K562 (cell line): ENCODE results near the gene CHD2. TPM values are rescaled to one million over a fixed set of nuclear protein-coding genes. Genes with fewer than 3 reads are reported as not detected.

Source experiments
- ATAC-seq: fragments of 200-7000 bp; cut with Tn5 transposase; 3 replicates; pipeline ENCODE4 v1.9.1; 2020; ENCODE audit warnings: moderate library complexity
- BruUV-seq: library from RNA; stranded (reverse); fragments of 400-500 nt; replicated peaks from 2 replicates; lab custom pipeline; 2021; lab: Mats Ljungman, UMichigan
- CTCF ChIA-PET: fragments of 300-600 bp; formaldehyde crosslinking; extraction: SDS; loops from one replicate; lab custom pipeline; 2021; ENCODE audit warnings: low intra/inter-chr PET ratio; lab: Yijun Ruan, JAX
- POLR2A ChIA-PET: fragments of 300-600, 350-650 bp; sonication (Branson Sonifier 250); formaldehyde crosslinking; extraction: SDS; loops from one replicate; lab custom pipeline; 2021; ENCODE audit warnings: antibody characterized with exemption, inconsistent platforms; lab: Yijun Ruan, JAX
- DNase-seq, 4 experiments: peaks; one replicate each; pipeline versions ENCODE4 v3.0.0 to v3.0.0-alpha.2; 2011 to 2018; ENCODE audit warnings: low spot score in 3 of 4, mixed read lengths in 3 of 4; ENCODE audit errors: extremely low read depth in 1 of 4
- FAIRE-seq: peaks from 2 replicates; lab custom pipeline; 2011; peaks lifted over from hg19 to GRCh38; lab: Jason Lieb, UNC
- H2AFZ ChIP-seq: 2 replicates; pipeline ENCODE4 v1.6.0; 2011; ENCODE audit warnings: low read depth, low read length, control low read depth, inconsistent platforms
- H3K27ac ChIP-seq: fragments of 200-600 bp; 3 replicates; pipeline ENCODE4 v1.8.0; 2011; ENCODE audit warnings: low read depth, mild to moderate bottlenecking, control low read depth, inconsistent platforms, low read length, moderate library complexity, mixed read lengths; ENCODE audit errors: extremely low read depth
- H3K27me3 ChIP-seq, 2 experiments: fragments of 300-600 bp in 1 of 2; 2 replicates in 1 of 2; 3 replicates in 1 of 2; pipeline versions ENCODE4 v1.6.0 to v1.8.0; 2011; ENCODE audit warnings: inconsistent platforms in 2 of 2, low read length in 2 of 2, mild to moderate bottlenecking in 1 of 2, mixed read lengths in 1 of 2, moderate library complexity in 1 of 2; ENCODE audit not compliant: control insufficient read depth in 2 of 2, insufficient read depth in 2 of 2
- H3K36me3 ChIP-seq: fragments of 300-600 bp; 3 replicates; pipeline ENCODE4 v1.8.0; 2011; ENCODE audit warnings: mild to moderate bottlenecking, low read length, inconsistent platforms; ENCODE audit not compliant: control insufficient read depth, insufficient read depth
- H3K4me1 ChIP-seq, 2 experiments: fragments of 200-600 bp in 1 of 2; replicated peaks in 1 of 2; 2 replicates in 1 of 2; 3 replicates in 1 of 2; pipeline versions ENCODE4 v1.5.1 to v1.8.0; 2011; ENCODE audit warnings: inconsistent platforms in 2 of 2, low read length in 2 of 2, mild to moderate bottlenecking in 1 of 2, mixed read lengths in 1 of 2, moderate library complexity in 1 of 2; ENCODE audit not compliant: control insufficient read depth in 2 of 2, insufficient read depth in 2 of 2
- H3K4me2 ChIP-seq: 2 replicates; pipeline ENCODE4 v1.6.1; 2011; ENCODE audit warnings: low read length, control low read depth, inconsistent platforms, mixed read lengths; ENCODE audit not compliant: insufficient read depth
- H3K4me3 ChIP-seq: fragments of 200-600 bp; sonication (generic), shearing (Covaris generic); 2 replicates; pipeline ENCODE4 v1.5.1; 2016; ENCODE audit warnings: control low read depth, inconsistent platforms
- H3K79me2 ChIP-seq: fragments of 200-600 bp; 3 replicates; pipeline ENCODE4 v1.8.0; 2011; ENCODE audit warnings: low read length, inconsistent platforms; ENCODE audit not compliant: control insufficient read depth, insufficient read depth
- H3K9ac ChIP-seq, 2 experiments: 2 replicates each; pipeline versions ENCODE4 v1.6.0 to v1.6.1; 2011; ENCODE audit warnings: low read depth in 2 of 2, low read length in 2 of 2, control low read depth in 1 of 2, inconsistent platforms in 1 of 2, mild to moderate bottlenecking in 1 of 2, mixed read lengths in 1 of 2; ENCODE audit not compliant: insufficient read depth in 1 of 2
- H3K9me1 ChIP-seq: one replicate; pipeline ENCODE4 v1.6.0; 2011; ENCODE audit warnings: inconsistent platforms, mild to moderate bottlenecking, low read length, moderate library complexity; ENCODE audit not compliant: control insufficient read depth, insufficient read depth
- H3K9me3 ChIP-seq: replicated peaks from 2 replicates; pipeline ENCODE4 v1.5.1; 2011; ENCODE audit warnings: low read depth, low read length, inconsistent platforms; ENCODE audit not compliant: control insufficient read depth, insufficient read depth
- H4K20me1 ChIP-seq: replicated peaks from 2 replicates; pipeline ENCODE4 v1.6.1; 2011; ENCODE audit warnings: low read length, inconsistent platforms, mixed read lengths; ENCODE audit not compliant: control insufficient read depth, insufficient read depth
- BMI1 ChIP-seq: fragments of 150-350 bp; IDR thresholded peaks from 2 replicates; pipeline ENCODE4 v1.6.1; 2014; ENCODE audit warnings: low read length
- CHD2 ChIP-seq: IDR thresholded peaks from 2 replicates; pipeline ENCODE4 v1.6.1; 2011; ENCODE audit warnings: low read depth, low read length
- MECOM ChIP-seq: fragments of 250-450 bp; sonication (Bioruptor Pico); IDR thresholded peaks from 2 replicates; pipeline ENCODE4 v1.8.0; 2022; ENCODE audit warnings: inconsistent platforms
- NBN ChIP-seq: fragments of 450-650 bp; IDR thresholded peaks from 2 replicates; pipeline ENCODE4 v1.6.1; 2016; ENCODE audit warnings: low read depth, mild to moderate bottlenecking
- PHF20 ChIP-seq: fragments of 450-650 bp; IDR thresholded peaks from 2 replicates; pipeline ENCODE4 v1.6.1; 2018; ENCODE audit not compliant: partially characterized antibody
- PPARD ChIP-seq: fragments of 250-450 bp; sonication (Bioruptor Pico); IDR thresholded peaks from 2 replicates; pipeline ENCODE4 v1.8.0; 2022; ENCODE audit warnings: inconsistent platforms, mild to moderate bottlenecking, moderate library complexity
- SIX5 ChIP-seq, 2 experiments: IDR thresholded peaks; 2 replicates each; pipeline ENCODE4 v1.6.1; 2011; ENCODE audit warnings: low read length in 2 of 2, borderline replicate concordance in 1 of 2, low read depth in 1 of 2, mild to moderate bottlenecking in 1 of 2, moderate library complexity in 1 of 2; ENCODE audit not compliant: insufficient read depth in 1 of 2
- SMARCA5 ChIP-seq: fragments of 450-650 bp; IDR thresholded peaks from 2 replicates; pipeline ENCODE4 v1.6.1; 2016
- SRSF3 ChIP-seq: fragments of 200-400 bp; formaldehyde crosslinking; IDR thresholded peaks from 2 replicates; pipeline ENCODE4 v1.6.1; 2016; ENCODE audit warnings: mild to moderate bottlenecking, low read length, moderate library complexity; ENCODE audit not compliant: insufficient read depth
- THRAP3 ChIP-seq: fragments of 450-650 bp; IDR thresholded peaks from 2 replicates; pipeline ENCODE4 v1.6.1; 2016; ENCODE audit warnings: mild to moderate bottlenecking, inconsistent platforms, borderline replicate concordance
- ZNF174 ChIP-seq: fragments of 250-450 bp; sonication (Bioruptor Pico); IDR thresholded peaks from 2 replicates; pipeline ENCODE4 v1.4.0; 2020; ENCODE audit warnings: mild to moderate bottlenecking
- ZNF347 ChIP-seq: fragments of 450-650 bp; formaldehyde crosslinking; IDR thresholded peaks from 2 replicates; pipeline ENCODE4 v1.4.0; 2020; ENCODE audit warnings: low read depth, mild to moderate bottlenecking, moderate library complexity
- ZNF75A ChIP-seq: fragments of 450-650 bp; formaldehyde crosslinking; IDR thresholded peaks from 2 replicates; pipeline ENCODE4 v1.4.0; 2020; ENCODE audit warnings: mild to moderate bottlenecking
- WGBS: fragments of 100-300 bp; shearing (Covaris generic); methylation state at CpG from one replicate; pipeline ENCODE4 v1.1.6; 2016; ENCODE audit warnings: low coverage, mixed read lengths; ENCODE audit not compliant: insufficient coverage; ENCODE audit errors: missing lambda C conversion rate; 5-methylcytosine and 5-hydroxymethylcytosine counted together
- in situ Hi-C: fragments of 300-500 bp; cut with MboI; formaldehyde crosslinking; loops from 4 replicates; pipeline ENCODE4 v1.15.0; 2018; ENCODE audit warnings: inconsistent platforms, mixed read lengths
- intact Hi-C: fragments of 100-400 bp; cut with micrococcal nuclease; formaldehyde crosslinking; loops from 2 replicates; pipeline ENCODE4 v1.14.2; 2022
- polyA plus RNA-seq, 8 experiments: library from polyadenylated mRNA; depleted of rRNA in 4 of 8; stranded (reverse) in 5 of 8; unstranded in 3 of 8; fragments of >200 nt; fragmentation: Nextera tagmentation in 2 of 8; fragmentation: Illumina TruSeq in 1 of 8; extraction: Ambion mirVana in 2 of 8; extraction: Trizol in 1 of 8; gene quantifications; 2 replicates each; pipeline versions ENCODE4 v1.2.1 to v1.2.3, GENCODE V29; 2011 to 2014; ENCODE audit warnings: inconsistent platforms in 1 of 8, missing spikeins in 1 of 8
- total RNA-seq, 7 experiments: library from RNA; depleted of rRNA in 6 of 7; stranded (reverse); fragments of >200 nt in 6 of 7; fragmentation: Illumina TruSeq in 2 of 7; extraction: Trizol in 2 of 7; gene quantifications; 2 replicates each; pipeline versions ENCODE4 v1.2.1 to v1.2.3, GENCODE V29; 2011 to 2021; ENCODE audit warnings: low replicate concordance in 1 of 7
- TF ChIP-seq, protein P1 (sequence below): fragments of 450-650 bp; formaldehyde crosslinking; IDR thresholded peaks from 2 replicates; pipeline ENCODE4 v1.4.0; 2022; ENCODE audit warnings: mild to moderate bottlenecking, moderate library complexity
- TF ChIP-seq, protein P2 (sequence below): fragments of 450-650 bp; formaldehyde crosslinking; IDR thresholded peaks from 2 replicates; pipeline ENCODE4 v1.4.0; 2020; ENCODE audit warnings: mild to moderate bottlenecking, moderate library complexity
- TF ChIP-seq, protein P3 (sequence below): fragments of 450-650 bp; IDR thresholded peaks from 2 replicates; pipeline ENCODE4 v1.6.1; 2016; ENCODE audit warnings: low read depth, mild to moderate bottlenecking, moderate library complexity
- TF ChIP-seq, protein P4 (sequence below): sonication (generic); formaldehyde crosslinking; IDR thresholded peaks from 2 replicates; pipeline ENCODE4 v1.4.0; 2020; ENCODE audit warnings: mild to moderate bottlenecking, missing genetic modification reagents
- TF ChIP-seq, protein P5 (sequence below), 2 experiments: IDR thresholded peaks; 2 replicates each; pipeline ENCODE4 v1.6.1; 2011; ENCODE audit warnings: borderline replicate concordance in 1 of 2, control low read depth in 1 of 2, low read depth in 1 of 2, low read length in 1 of 2, mild to moderate bottlenecking in 1 of 2, mixed read lengths in 1 of 2, moderate library complexity in 1 of 2; ENCODE audit not compliant: insufficient read depth in 1 of 2, insufficient read length in 1 of 2, poor library complexity in 1 of 2, severe bottlenecking in 1 of 2; ENCODE audit errors: extremely low read depth in 1 of 2

The CHD2 gene
- total and polyA plus RNA-seq, 9 of the 15 experiments (the other 6 are each of a cell fraction or from before 2014, with no cell fraction given) = 38.9 to 70.8 (median 56.2) TPM

DNA sequence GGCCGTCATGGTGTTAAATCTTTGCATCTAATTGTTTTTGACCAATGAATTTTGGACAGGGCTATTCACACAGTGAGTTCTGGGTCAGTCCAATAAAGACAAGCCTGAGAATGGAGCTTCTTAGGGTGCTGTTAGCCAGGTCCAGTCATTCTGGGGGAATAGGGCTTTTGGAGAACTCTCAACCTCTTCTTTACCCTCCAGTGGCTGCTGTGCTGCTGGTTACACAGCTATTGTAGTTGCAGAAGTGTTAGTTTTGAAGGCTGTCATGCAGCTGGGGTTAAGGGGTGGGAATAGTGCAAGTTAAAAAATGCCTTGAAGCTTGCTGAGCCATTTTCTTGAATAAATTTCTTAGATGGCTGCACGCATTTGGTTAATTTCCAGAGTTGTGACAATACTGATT lies 89.9 kb downstream of the CHD2 start:
- 85% methylated on average over 2 of the region's 2 CpGs for WGBS
- DNase-seq = no peak
- no peak overlapping the region for H3K4me2 ChIP-seq
- no peaks in the 10 kb centered on the region for H3K4me1 ChIP-seq
- H3K4me3 ChIP-seq = no peak overlapping the region
- H4K20me1 ChIP-seq = no peaks in the 10 kb centered on the region
- H3K9me1 ChIP-seq = no peaks in the 10 kb centered on the region
- FAIRE-seq = no peak
- intact Hi-C loops = no loop called here
- ChIA-PET POLR2A (interaction anchor here (0.6 kb wide), 1 partner anchor 54 kb away, joined by 4 read pairs; no protein-coding TSS in a partner anchor), CTCF (no interaction called here)
- peaks cover 92% of the 10 kb centered on the region for H3K36me3 ChIP-seq
- no peaks in the 10 kb centered on the region for H3K27me3 ChIP-seq
- H2AFZ ChIP-seq = no peak overlapping the region
- in situ Hi-C loops = no loop called here
- no peak overlapping the region for H3K27ac ChIP-seq
- no peak for ATAC-seq
- H3K9ac ChIP-seq = no peak overlapping the region
- no peaks in the 10 kb centered on the region for H3K79me2 ChIP-seq
- BruUV-seq = no TSS peak
- no peaks in the 10 kb centered on the region for H3K9me3 ChIP-seq
- no peak for TF ChIP-seq ZNF347
- no peak for TF ChIP-seq MECOM (CRISPR knock-in tag)
- TF ChIP-seq PHF20 = no peak
- TF ChIP-seq SMARCA5 = no peak
- TF ChIP-seq, protein P1, sequence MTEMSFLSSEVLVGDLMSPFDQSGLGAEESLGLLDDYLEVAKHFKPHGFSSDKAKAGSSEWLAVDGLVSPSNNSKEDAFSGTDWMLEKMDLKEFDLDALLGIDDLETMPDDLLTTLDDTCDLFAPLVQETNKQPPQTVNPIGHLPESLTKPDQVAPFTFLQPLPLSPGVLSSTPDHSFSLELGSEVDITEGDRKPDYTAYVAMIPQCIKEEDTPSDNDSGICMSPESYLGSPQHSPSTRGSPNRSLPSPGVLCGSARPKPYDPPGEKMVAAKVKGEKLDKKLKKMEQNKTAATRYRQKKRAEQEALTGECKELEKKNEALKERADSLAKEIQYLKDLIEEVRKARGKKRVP = no peak
- no peak for TF ChIP-seq BMI1
- TF ChIP-seq, protein P2, sequence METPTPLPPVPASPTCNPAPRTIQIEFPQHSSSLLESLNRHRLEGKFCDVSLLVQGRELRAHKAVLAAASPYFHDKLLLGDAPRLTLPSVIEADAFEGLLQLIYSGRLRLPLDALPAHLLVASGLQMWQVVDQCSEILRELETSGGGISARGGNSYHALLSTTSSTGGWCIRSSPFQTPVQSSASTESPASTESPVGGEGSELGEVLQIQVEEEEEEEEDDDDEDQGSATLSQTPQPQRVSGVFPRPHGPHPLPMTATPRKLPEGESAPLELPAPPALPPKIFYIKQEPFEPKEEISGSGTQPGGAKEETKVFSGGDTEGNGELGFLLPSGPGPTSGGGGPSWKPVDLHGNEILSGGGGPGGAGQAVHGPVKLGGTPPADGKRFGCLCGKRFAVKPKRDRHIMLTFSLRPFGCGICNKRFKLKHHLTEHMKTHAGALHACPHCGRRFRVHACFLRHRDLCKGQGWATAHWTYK (CRISPR knock-in tag) = no peak
- no peak for TF ChIP-seq SRSF3
- TF ChIP-seq ZNF75A = no peak
- no peak for TF ChIP-seq NBN
- no peak for TF ChIP-seq SIX5 (IDR thresholded peaks at IDR 0.05; ENCODE audit: borderline replicate concordance in 1 of 2, insufficient read depth in 1 of 2, low read depth in 1 of 2, low read length in 2 of 2)
- no peak for TF ChIP-seq PPARD (CRISPR knock-in tag)
- TF ChIP-seq THRAP3 = no peak
- TF ChIP-seq ZNF174 (CRISPR knock-in tag) = no peak
- TF ChIP-seq, protein P3, sequence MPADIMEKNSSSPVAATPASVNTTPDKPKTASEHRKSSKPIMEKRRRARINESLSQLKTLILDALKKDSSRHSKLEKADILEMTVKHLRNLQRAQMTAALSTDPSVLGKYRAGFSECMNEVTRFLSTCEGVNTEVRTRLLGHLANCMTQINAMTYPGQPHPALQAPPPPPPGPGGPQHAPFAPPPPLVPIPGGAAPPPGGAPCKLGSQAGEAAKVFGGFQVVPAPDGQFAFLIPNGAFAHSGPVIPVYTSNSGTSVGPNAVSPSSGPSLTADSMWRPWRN = no peak
- TF ChIP-seq, protein P4, sequence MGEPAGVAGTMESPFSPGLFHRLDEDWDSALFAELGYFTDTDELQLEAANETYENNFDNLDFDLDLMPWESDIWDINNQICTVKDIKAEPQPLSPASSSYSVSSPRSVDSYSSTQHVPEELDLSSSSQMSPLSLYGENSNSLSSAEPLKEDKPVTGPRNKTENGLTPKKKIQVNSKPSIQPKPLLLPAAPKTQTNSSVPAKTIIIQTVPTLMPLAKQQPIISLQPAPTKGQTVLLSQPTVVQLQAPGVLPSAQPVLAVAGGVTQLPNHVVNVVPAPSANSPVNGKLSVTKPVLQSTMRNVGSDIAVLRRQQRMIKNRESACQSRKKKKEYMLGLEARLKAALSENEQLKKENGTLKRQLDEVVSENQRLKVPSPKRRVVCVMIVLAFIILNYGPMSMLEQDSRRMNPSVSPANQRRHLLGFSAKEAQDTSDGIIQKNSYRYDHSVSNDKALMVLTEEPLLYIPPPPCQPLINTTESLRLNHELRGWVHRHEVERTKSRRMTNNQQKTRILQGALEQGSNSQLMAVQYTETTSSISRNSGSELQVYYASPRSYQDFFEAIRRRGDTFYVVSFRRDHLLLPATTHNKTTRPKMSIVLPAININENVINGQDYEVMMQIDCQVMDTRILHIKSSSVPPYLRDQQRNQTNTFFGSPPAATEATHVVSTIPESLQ (CRISPR knock-in tag) = no peak
- TF ChIP-seq, protein P5, sequence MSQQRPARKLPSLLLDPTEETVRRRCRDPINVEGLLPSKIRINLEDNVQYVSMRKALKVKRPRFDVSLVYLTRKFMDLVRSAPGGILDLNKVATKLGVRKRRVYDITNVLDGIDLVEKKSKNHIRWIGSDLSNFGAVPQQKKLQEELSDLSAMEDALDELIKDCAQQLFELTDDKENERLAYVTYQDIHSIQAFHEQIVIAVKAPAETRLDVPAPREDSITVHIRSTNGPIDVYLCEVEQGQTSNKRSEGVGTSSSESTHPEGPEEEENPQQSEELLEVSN (IDR thresholded peaks at IDR 0.05; ENCODE audit: borderline replicate concordance in 1 of 2, extremely low read depth in 1 of 2, insufficient read depth in 1 of 2, insufficient read length in 1 of 2, low read depth in 1 of 2, low read length in 1 of 2, poor library complexity in 1 of 2, severe bottlenecking in 1 of 2) = no peak
- TF ChIP-seq CHD2 = no peak
